Mesendoderm (in vitro differentiated cells): ENCODE measurements around the gene ANKRD44.

ENCODE experiments used
- DNase-seq: peaks from one replicate; pipeline ENCODE4 v3.0.0; 2013
- H2AK5ac ChIP-seq: 2 replicates; pipeline ENCODE4 v1.6.1; 2013; ENCODE audit warnings: low read length, inconsistent platforms
- H2BK120ac ChIP-seq: 2 replicates; pipeline ENCODE4 v1.6.1; 2013; ENCODE audit warnings: low read depth, mild to moderate bottlenecking, low read length, moderate library complexity, mixed read lengths
- H2BK15ac ChIP-seq: replicated peaks from 2 replicates; pipeline ENCODE4 v1.6.1; 2013; ENCODE audit warnings: low read depth, mild to moderate bottlenecking, moderate library complexity
- H2BK5ac ChIP-seq: 2 replicates; pipeline ENCODE4 v1.6.1; 2013; ENCODE audit warnings: low read length, inconsistent platforms
- H3K18ac ChIP-seq: 2 replicates; pipeline ENCODE4 v1.6.1; 2013; ENCODE audit warnings: mild to moderate bottlenecking, low read length, mixed read lengths
- H3K23ac ChIP-seq: one replicate; pipeline ENCODE4 v1.6.1; 2013; ENCODE audit warnings: low read length
- H3K27ac ChIP-seq: 2 replicates; pipeline ENCODE4 v1.5.1; 2013; ENCODE audit warnings: low read depth, mild to moderate bottlenecking, inconsistent platforms, low read length, moderate library complexity
- H3K27me3 ChIP-seq: 2 replicates; pipeline ENCODE4 v1.6.1; 2013; ENCODE audit warnings: low read length, control low read depth, mild to moderate bottlenecking, inconsistent platforms; ENCODE audit not compliant: insufficient read depth, poor library complexity
- H3K36me3 ChIP-seq: 2 replicates; pipeline ENCODE4 v1.6.1; 2013; ENCODE audit warnings: low read length, inconsistent platforms; ENCODE audit not compliant: control insufficient read depth, insufficient read depth
- H3K4ac ChIP-seq: one replicate; pipeline ENCODE4 v1.6.1; 2013; ENCODE audit warnings: low read depth, mild to moderate bottlenecking, low read length, moderate library complexity
- H3K4me1 ChIP-seq: 2 replicates; pipeline ENCODE4 v1.6.1; 2013; ENCODE audit warnings: low read depth, low read length, inconsistent platforms; ENCODE audit not compliant: control insufficient read depth
- H3K4me2 ChIP-seq: 2 replicates; pipeline ENCODE4 v1.6.1; 2013; ENCODE audit warnings: low read length
- H3K4me3 ChIP-seq: 2 replicates; pipeline ENCODE4 v1.5.1; 2013; ENCODE audit warnings: mild to moderate bottlenecking, low read length
- H3K56ac ChIP-seq: one replicate; pipeline ENCODE4 v1.6.1; 2013; ENCODE audit warnings: low read length
- H3K79me1 ChIP-seq: 2 replicates; pipeline ENCODE4 v1.6.1; 2013; ENCODE audit warnings: low read length, inconsistent platforms
- H3K79me2 ChIP-seq: 2 replicates; pipeline ENCODE4 v1.6.1; 2013; ENCODE audit warnings: mild to moderate bottlenecking, low read length; ENCODE audit not compliant: control insufficient read depth, insufficient read depth
- H3K9ac ChIP-seq: 2 replicates; pipeline ENCODE4 v1.6.1; 2013; ENCODE audit warnings: low read length, inconsistent platforms
- H4K5ac ChIP-seq: one replicate; pipeline ENCODE4 v1.6.1; 2013; ENCODE audit warnings: low read length
- H4K8ac ChIP-seq: one replicate; pipeline ENCODE4 v1.6.1; 2013; ENCODE audit warnings: low read depth, mild to moderate bottlenecking, control low read depth, low read length, moderate library complexity
- WGBS: extraction: QIAGEN DNeasy Blood & Tissue Kit; methylation state at CpG from one replicate; pipeline ENCODE4 v1.1.7; 2013; ENCODE audit warnings: low lambda C conversion rate, missing lambda C conversion rate; ENCODE audit not compliant: insufficient coverage; ENCODE audit errors: extremely low coverage; 5-methylcytosine and 5-hydroxymethylcytosine counted together

Gene ANKRD44

GRCh38 chr2:197248001-197248401 is 62.6 kb downstream of the ANKRD44 start:
- H3K79me1 ChIP-seq: no peaks in the 10 kb centered on the region
- no peak overlapping the region for H4K5ac ChIP-seq
- H3K18ac ChIP-seq: no peak overlapping the region
- H3K56ac ChIP-seq: no peak overlapping the region
- H2AK5ac ChIP-seq: no peak overlapping the region
- H4K8ac ChIP-seq: no peak overlapping the region
- no peak overlapping the region for H3K27ac ChIP-seq
- H3K4me1 ChIP-seq: no peaks in the 10 kb centered on the region
- H3K4me2 ChIP-seq: no peak overlapping the region
- no peak overlapping the region for H3K4ac ChIP-seq
- DNase-seq: no peak
- H2BK5ac ChIP-seq: no peak overlapping the region
- no peak overlapping the region for H3K9ac ChIP-seq
- H3K36me3 ChIP-seq: no peaks in the 10 kb centered on the region
- H3K4me3 ChIP-seq: no peak overlapping the region
- WGBS: no CpG with 5 or more reads among the region's 4 CpGs
- H3K23ac ChIP-seq: no peak overlapping the region
- H2BK15ac ChIP-seq: no peak overlapping the region
- no peaks in the 10 kb centered on the region for H3K27me3 ChIP-seq
- H3K79me2 ChIP-seq: no peaks in the 10 kb centered on the region
- H2BK120ac ChIP-seq: no peak overlapping the region

- WGBS: no CpG with 5 or more reads among the region's 5 CpGs
- no peaks in the 10 kb centered on the region for H3K79me1 ChIP-seq
These were observed 63.5 kb downstream of the ANKRD44 start for GRCh38 chr2:197247083-197247482.

GRCh38 chr2:197245829-197246804 is 64.5 kb downstream of the ANKRD44 start:
- Histone ChIP-seq H3K56ac (no peak overlapping the region), H4K5ac (no peak overlapping the region), H2AK5ac (no peak overlapping the region), H3K27me3 (no peaks in the 10 kb centered on the region), H3K36me3 (no peaks in the 10 kb centered on the region), H3K4me1 (no peaks in the 10 kb centered on the region), H3K27ac (no peak overlapping the region), H3K9ac (no peak overlapping the region), H3K4ac (no peak overlapping the region), H2BK5ac (no peak overlapping the region), H3K18ac (no peak overlapping the region), H2BK120ac (no peak overlapping the region), H3K23ac (no peak overlapping the region), H4K8ac (no peak overlapping the region), H2BK15ac (no peak overlapping the region), H3K4me3 (no peak overlapping the region), H3K79me2 (no peaks in the 10 kb centered on the region), H3K79me1 (no peaks in the 10 kb centered on the region), H3K4me2 (no peak overlapping the region)
- no peak for DNase-seq
- WGBS: no CpG with 5 or more reads among the region's 6 CpGs

More at GRCh38 chr2:197247083-197247482, 63.5 kb downstream of the ANKRD44 start:
- no peaks in the 10 kb centered on the region for H3K79me2 ChIP-seq
- no peak overlapping the region for H3K27ac ChIP-seq
- H3K56ac ChIP-seq: no peak overlapping the region
- no peak overlapping the region for H3K4me2 ChIP-seq
- no peak overlapping the region for H2BK15ac ChIP-seq
- no peak overlapping the region for H4K8ac ChIP-seq
- no peak overlapping the region for H3K4ac ChIP-seq
- H2AK5ac ChIP-seq: no peak overlapping the region
- no peaks in the 10 kb centered on the region for H3K4me1 ChIP-seq
- no peaks in the 10 kb centered on the region for H3K36me3 ChIP-seq
- H4K5ac ChIP-seq: no peak overlapping the region
- H2BK5ac ChIP-seq: no peak overlapping the region
- H3K27me3 ChIP-seq: no peaks in the 10 kb centered on the region
- DNase-seq: no peak
- no peak overlapping the region for H2BK120ac ChIP-seq
- no peak overlapping the region for H3K4me3 ChIP-seq
- H3K23ac ChIP-seq: no peak overlapping the region
- H3K9ac ChIP-seq: no peak overlapping the region
- H3K18ac ChIP-seq: no peak overlapping the region

GRCh38 chr2:197244349-197244748 is 66.2 kb downstream of the ANKRD44 start:
- Histone ChIP-seq H3K56ac (no peak overlapping the region), H3K18ac (no peak overlapping the region), H2BK120ac (no peak overlapping the region), H3K36me3 (no peaks in the 10 kb centered on the region), H4K8ac (no peak overlapping the region), H3K9ac (no peak overlapping the region), H3K23ac (no peak overlapping the region), H3K27me3 (no peaks in the 10 kb centered on the region), H3K4me2 (no peak overlapping the region), H3K4me1 (no peaks in the 10 kb centered on the region), H2BK15ac (no peak overlapping the region), H3K79me2 (no peaks in the 10 kb centered on the region), H3K4ac (no peak overlapping the region), H3K79me1 (no peaks in the 10 kb centered on the region), H4K5ac (no peak overlapping the region), H2AK5ac (no peak overlapping the region), H3K27ac (no peak overlapping the region), H2BK5ac (no peak overlapping the region), H3K4me3 (no peak overlapping the region)
- no peak for DNase-seq
- WGBS: no CpG with 5 or more reads among the region's 1 CpG

GRCh38 chr2:197242719-197243118 is 67.9 kb downstream of the ANKRD44 start:
- Histone ChIP-seq H4K8ac (no peak overlapping the region), H2AK5ac (no peak overlapping the region), H3K4me2 (no peak overlapping the region), H3K9ac (no peak overlapping the region), H3K79me2 (no peaks in the 10 kb centered on the region), H2BK5ac (no peak overlapping the region), H4K5ac (no peak overlapping the region), H3K4me1 (no peaks in the 10 kb centered on the region), H3K23ac (no peak overlapping the region), H3K27ac (no peak overlapping the region), H3K18ac (no peak overlapping the region), H3K79me1 (no peaks in the 10 kb centered on the region), H2BK120ac (no peak overlapping the region), H3K27me3 (no peaks in the 10 kb centered on the region), H3K36me3 (no peaks in the 10 kb centered on the region), H3K4ac (no peak overlapping the region), H3K4me3 (no peak overlapping the region), H2BK15ac (no peak overlapping the region), H3K56ac (no peak overlapping the region)
- no CpG with 5 or more reads among the region's 2 CpGs for WGBS
- DNase-seq: no peak

GRCh38 chr2:197241596-197241995 is 69.0 kb downstream of the ANKRD44 start:
- H3K79me2 ChIP-seq: no peaks in the 10 kb centered on the region
- H3K36me3 ChIP-seq: no peaks in the 10 kb centered on the region
- no peak for DNase-seq
- no peak overlapping the region for H3K9ac ChIP-seq
- H3K27ac ChIP-seq: no peak overlapping the region
- H3K4me2 ChIP-seq: no peak overlapping the region
- H3K4me1 ChIP-seq: no peaks in the 10 kb centered on the region
- H2BK15ac ChIP-seq: no peak overlapping the region
- H3K18ac ChIP-seq: no peak overlapping the region
- H3K27me3 ChIP-seq: no peaks in the 10 kb centered on the region
- H2BK5ac ChIP-seq: no peak overlapping the region
- H2AK5ac ChIP-seq: no peak overlapping the region
- H3K4me3 ChIP-seq: no peak overlapping the region
- H4K8ac ChIP-seq: no peak overlapping the region
- H3K56ac ChIP-seq: no peak overlapping the region
- no peak overlapping the region for H4K5ac ChIP-seq
- no peaks in the 10 kb centered on the region for H3K79me1 ChIP-seq
- no peak overlapping the region for H3K23ac ChIP-seq
- H3K4ac ChIP-seq: no peak overlapping the region
- H2BK120ac ChIP-seq: no peak overlapping the region
